GM21737 (cell line): ENCODE results near the gene PNLIPRP2.

Source experiments
- ATAC-seq: cut with Tn5 transposase; IDR thresholded peaks from one replicate; pipeline ENCODE4 v1.9.1; 2021; ENCODE audit warnings: mild to moderate bottlenecking, moderate library complexity; ENCODE audit not compliant: unreplicated experiment

The PNLIPRP2 gene

GRCh38 chr10:116676633-116677032 is 55.9 kb downstream of the PNLIPRP2 start:
- ATAC-seq: no peak

- ATAC-seq: no peak
These were observed 58.6 kb downstream of the PNLIPRP2 start for GRCh38 chr10:116679351-116679750.

DNA sequence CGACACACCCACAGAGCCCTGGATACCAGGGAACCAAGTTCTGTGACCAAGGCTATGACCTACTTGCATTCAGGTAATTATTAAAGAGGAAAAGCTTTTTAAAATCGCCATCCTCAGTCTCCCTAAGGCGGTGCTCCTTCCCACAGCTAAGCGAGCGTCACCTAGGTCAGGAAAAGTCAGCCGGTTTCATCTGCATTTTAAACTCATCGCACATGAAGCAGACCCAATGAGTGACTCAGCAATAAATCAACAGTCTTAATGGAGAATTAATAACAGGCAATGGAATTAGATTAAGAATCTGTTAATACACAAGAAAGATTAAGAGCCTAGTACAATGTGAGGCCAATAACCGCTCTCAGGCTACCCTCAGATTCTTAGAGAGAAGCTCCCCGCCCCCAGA is 62.4 kb downstream of the PNLIPRP2 start:
- ATAC-seq: no peak

- no peak for ATAC-seq
These were observed 63.1 kb downstream of the PNLIPRP2 start for GRCh38 chr10:116683821-116684220.

DNA sequence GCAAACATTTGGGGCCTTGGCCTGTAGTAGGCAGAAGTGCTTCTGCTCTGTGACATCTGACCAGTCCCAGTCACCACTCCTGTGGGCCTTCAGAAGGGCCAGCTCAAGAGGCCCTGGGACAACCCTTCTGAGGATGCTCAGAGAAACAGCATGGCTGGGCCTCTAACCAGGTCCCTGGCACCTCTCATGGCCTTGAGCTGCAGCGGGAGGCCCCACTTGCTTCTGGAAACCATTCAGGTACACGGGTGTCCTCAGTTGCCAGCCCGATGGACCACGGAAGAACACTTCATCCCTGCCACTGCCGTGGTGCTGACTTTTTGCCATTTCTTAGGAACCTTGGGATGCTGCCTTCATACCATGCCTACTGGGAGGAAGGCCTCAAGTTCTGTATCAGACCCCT is 64.0 kb downstream of the PNLIPRP2 start:
- no peak for ATAC-seq

DNA sequence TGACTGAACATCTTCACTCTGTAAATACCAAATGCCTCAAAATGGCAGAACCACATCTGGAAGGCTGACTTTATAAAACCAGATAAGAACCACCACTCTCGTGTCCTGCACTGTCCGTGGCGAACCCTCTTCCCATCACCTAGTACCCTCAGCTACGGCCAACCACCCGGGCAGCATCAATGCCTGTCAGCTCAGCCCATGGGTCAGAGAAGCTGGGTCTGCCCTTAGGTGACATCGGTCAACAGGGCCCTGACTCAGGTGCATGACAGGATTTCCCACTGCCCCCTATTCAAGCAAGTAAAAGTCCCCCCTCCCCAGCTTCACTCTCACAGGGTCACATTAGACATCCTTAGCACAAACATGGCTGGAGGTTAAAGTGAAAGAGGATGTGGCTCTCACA is 65.1 kb downstream of the PNLIPRP2 start:
- ATAC-seq: no peak

DNA sequence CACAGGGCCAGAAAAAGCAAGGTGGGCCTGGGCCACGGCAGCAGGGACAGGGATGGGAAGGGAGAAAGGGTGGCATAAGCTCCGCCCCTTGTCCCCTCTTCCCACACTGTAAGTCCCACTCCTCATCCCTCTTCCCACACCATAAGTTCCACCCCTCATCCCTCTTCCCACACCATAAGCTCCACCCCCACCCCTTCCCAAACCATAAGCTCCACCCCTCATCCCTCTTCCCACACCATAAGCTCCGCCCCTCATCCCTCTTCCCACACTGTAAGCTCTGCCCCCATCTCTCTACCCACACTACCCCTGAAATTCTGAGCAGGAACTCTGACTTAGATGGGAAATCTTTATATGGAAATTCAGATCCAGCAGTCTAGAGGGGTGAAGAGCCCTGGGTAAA is 65.9 kb downstream of the PNLIPRP2 start:
- no peak for ATAC-seq

DNA sequence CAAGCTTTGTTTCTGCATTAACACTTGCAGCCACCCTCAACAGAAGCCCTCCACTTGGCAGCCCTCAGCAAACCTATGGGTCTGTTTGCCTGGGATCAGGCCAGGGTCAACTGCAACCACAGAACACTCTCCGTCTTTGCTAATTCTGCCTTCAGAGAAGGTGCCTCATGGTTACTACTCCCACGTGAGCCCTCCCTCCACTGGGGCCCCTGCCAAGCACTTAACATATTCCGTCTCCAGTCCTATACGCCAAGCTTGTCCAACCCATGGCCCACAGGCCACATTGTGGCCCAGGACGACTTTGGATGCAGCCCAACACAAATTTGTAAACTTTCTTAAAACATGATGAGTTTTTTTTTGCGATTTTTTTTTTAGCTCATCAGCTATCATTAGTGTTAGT is 66.9 kb downstream of the PNLIPRP2 start:
- no peak for ATAC-seq

DNA sequence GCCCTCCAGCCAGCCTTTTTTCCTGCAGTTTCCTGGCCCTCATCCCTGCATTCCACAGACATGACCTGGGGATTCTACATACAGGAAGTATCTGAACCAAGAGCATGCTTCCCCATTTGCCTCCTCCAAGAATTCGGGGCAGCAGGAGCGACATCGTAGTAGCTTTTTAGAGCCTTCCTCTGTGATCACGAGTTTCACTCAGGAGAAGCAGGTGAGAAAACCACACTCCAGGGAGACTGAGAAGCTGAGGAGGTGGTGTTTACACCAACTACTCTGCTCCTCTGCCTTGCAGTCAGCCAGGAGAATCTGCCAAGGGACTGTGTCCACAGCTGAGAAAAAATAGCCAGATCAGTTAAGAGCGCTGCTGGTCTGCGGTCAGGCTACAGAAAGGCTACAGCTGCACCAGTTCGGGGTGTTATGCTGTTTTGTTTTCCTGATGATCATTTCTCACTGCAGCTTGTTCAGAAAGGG is 67.5 kb downstream of the PNLIPRP2 start:
- ATAC-seq: no peak

- ATAC-seq: no peak
These were observed 68.2 kb downstream of the PNLIPRP2 start for GRCh38 chr10:116688741-116689495.

- ATAC-seq: no peak
These were observed 69.0 kb downstream of the PNLIPRP2 start for GRCh38 chr10:116689744-116690143.

- ATAC-seq: no peak
These were observed 69.9 kb downstream of the PNLIPRP2 start for GRCh38 chr10:116690356-116691322.

DNA sequence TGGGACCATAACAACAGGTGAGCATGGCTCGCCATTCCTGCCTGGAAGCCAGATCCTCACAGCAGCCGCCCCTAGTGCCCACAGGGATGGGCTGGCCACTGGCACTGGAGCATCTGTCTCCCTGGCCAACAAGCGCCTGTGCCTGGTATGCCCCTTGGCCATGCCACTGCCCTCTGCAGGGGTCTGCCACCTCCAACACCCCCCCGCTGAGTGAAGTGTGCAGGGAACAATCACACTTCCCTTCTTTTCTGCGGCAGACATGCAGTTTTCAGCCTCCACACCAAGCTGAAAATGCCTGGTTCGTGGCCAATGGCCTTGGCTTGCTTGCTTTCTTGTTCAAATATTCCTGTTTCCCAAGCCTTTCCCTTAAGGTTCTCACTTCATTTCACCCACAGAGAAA is 70.9 kb downstream of the PNLIPRP2 start:
- no peak for ATAC-seq

DNA sequence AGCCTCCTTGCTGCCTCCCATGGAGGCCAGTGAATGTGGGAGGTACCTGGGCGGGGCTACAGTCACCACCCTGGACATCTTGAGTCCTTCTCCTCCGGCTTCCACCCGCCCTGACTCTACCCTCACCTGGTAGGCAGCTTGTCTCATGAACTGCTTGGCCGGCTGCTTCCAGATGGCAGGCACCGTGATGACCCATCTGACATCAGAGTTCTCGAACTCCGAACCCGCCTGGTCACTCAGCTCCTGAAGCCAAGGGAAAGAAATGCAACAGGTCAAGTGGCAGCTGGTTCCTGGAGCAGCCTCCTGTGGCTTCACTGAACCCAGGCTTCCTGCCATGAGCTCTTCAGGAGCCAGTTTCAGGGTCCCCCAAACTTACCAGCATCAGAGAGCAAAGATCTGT is 71.5 kb downstream of the PNLIPRP2 start:
- no peak for ATAC-seq

DNA sequence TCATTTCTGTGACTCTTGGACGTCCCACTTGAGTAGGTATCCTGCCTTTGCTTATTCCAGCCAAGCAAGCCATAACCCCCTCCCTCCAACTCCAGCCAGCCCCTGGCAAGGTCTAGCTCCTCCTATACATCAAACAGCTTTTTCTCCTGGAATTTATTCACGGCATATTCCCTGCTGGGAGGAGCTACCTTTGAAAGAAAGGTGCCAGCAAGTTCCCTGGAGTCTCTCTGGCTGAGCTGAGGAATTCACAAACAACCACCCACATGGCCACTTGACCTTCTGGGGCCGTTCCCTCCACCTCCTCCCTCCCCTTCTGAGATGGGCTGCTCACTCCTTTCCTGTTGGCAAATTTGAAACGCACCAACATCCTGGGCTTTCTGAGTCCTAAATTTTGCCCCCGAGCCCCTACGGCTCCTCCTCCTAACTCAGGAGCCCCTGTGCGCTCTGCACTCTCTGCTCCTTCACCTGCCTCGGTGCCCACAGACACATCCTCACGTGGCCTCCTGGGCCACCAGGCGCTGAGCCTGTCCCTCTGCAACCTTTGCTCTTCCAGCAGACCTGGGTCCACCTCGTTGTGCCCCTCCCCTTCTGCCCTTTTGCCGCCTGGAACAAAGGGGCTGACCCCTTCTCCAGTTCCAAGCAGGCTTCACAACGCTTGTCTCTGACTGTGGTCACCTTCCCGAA is 73.6 kb downstream of the PNLIPRP2 start:
- no peak for ATAC-seq
